AG04450 (cell line): ENCODE results near the gene OSBP2. TPM values are rescaled to one million over a fixed set of nuclear protein-coding genes. Genes with fewer than 3 reads are reported as not detected.

Source experiments
- CTCF ChIA-PET: fragments of 300-600, 350-600 bp; formaldehyde crosslinking; extraction: SDS; loops from one replicate; lab custom pipeline; 2022; ENCODE audit warnings: antibody characterized with exemption, inconsistent platforms; lab: Charles Lee
- POLR2A ChIA-PET: fragments of 350-600 bp; formaldehyde crosslinking; extraction: SDS; loops from one replicate; lab custom pipeline; 2021; ENCODE audit warnings: antibody characterized with exemption, inconsistent platforms; lab: Yijun Ruan, JAX
- DNase-seq: peaks from one replicate; pipeline ENCODE4 v3.0.0-alpha.2; 2011; ENCODE audit warnings: low read depth, low spot score
- H3K27ac ChIP-seq: one replicate; pipeline ENCODE4 v1.5.1; 2012; ENCODE audit warnings: low read depth, low read length, control low read depth
- H3K27me3 ChIP-seq: one replicate; pipeline ENCODE4 v1.6.0; 2012; ENCODE audit warnings: low read length; ENCODE audit not compliant: control insufficient read depth, insufficient read depth
- H3K4me3 ChIP-seq: 2 replicates; pipeline ENCODE4 v1.5.1; 2011; ENCODE audit warnings: mild to moderate bottlenecking, low read depth, low read length, control low read depth
- H3K9me3 ChIP-seq: 2 replicates; pipeline ENCODE4 v1.5.1; 2012; ENCODE audit warnings: low read length; ENCODE audit not compliant: control insufficient read depth, insufficient read depth
- CTCF ChIP-seq: IDR thresholded peaks from 2 replicates; pipeline ENCODE4 v1.5.1; 2011; ENCODE audit warnings: low read depth, low read length, control low read depth, inconsistent platforms
- polyA plus RNA-seq: library from polyadenylated mRNA; depleted of rRNA; stranded (reverse); fragments of >200 nt; gene quantifications from 2 replicates; pipeline ENCODE4 v1.2.3, GENCODE V29; 2011

OSBP2 gene
- polyA plus RNA-seq, 1 experiment, result 1.8 TPM

- POLR2A ChIA-PET, result no interaction called here
These were observed 162.2 kb downstream of the OSBP2 start for GRCh38 chr22:30856741-30857502.

GRCh38 chr22:30857791-30858190 is 163.1 kb downstream of the OSBP2 start:
- DNase-seq, result no peak
- Histone ChIP-seq H3K9me3 (no peaks in the 10 kb centered on the region; the same call in 1 of the 2 replicates), H3K27me3 (peaks cover 6% of the 10 kb centered on the region), H3K4me3 (no peak overlapping the region), H3K27ac (no peak overlapping the region)
- no peak for TF ChIP-seq CTCF
- ChIA-PET POLR2A (no interaction called here), CTCF (no interaction called here)

More at GRCh38 chr22:30856741-30857502, 162.2 kb downstream of the OSBP2 start:
- no peak overlapping the region for H3K4me3 ChIP-seq
- DNase-seq, result no peak
- no peak for TF ChIP-seq CTCF
- CTCF ChIA-PET, result interaction anchor here (0.5 kb wide), 1 partner anchor 63 kb away, joined by 3 read pairs; no protein-coding TSS in a partner anchor
- H3K27ac ChIP-seq, result no peak overlapping the region
- H3K27me3 ChIP-seq, result peaks cover 6% of the 10 kb centered on the region
- H3K9me3 ChIP-seq, result no peaks in the 10 kb centered on the region; the same call in 1 of the 2 replicates

DNA sequence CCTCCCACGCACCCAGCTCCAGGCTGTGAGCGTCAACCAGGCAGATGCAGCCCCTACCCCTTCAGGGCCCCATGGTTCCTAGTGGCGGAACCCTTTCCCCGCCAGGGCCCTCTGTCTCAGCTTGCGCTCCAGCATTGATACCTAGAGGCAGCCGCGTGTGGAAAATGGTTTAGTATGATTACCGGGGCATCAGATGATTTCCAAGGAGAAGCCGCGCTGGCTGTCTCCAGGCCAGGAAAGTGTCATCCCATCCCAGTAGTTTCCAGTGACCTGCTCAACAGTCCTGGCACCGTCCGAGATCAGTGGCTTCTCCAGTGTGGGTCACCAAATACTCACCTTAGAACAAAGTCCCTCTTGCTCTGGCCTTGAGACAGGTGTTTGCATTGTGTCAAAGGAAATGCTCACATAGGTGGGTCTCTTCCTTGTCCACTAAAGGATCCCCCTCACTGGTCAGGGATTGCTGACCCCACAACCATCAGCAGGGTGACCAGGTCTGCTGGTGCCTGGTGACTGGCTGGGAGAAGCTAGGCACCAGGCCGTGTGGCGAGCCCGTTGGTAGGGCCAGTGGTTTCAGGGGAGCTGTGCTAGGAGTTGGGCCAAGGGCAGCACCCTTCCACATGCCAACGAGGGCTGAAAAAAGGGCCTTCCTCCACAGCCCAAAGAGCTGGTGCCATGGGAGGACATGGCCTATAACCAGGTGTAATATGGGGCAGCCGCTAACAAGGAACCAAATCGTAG is 164.5 kb downstream of the OSBP2 start:
- no peak for TF ChIP-seq CTCF
- no peak for DNase-seq
- no peak overlapping the region for H3K4me3 ChIP-seq
- H3K27ac ChIP-seq, result no peak overlapping the region
- POLR2A ChIA-PET, result no interaction called here
- CTCF ChIA-PET, result no interaction called here
- no peaks in the 10 kb centered on the region; the same call in 1 of the 2 replicates for H3K9me3 ChIP-seq
- peaks cover 6% of the 10 kb centered on the region for H3K27me3 ChIP-seq

GRCh38 chr22:30859714-30860095 is 165.0 kb downstream of the OSBP2 start:
- POLR2A ChIA-PET, result no interaction called here
- H3K27me3 ChIP-seq, result peaks cover 6% of the 10 kb centered on the region
- H3K4me3 ChIP-seq, result no peak overlapping the region
- H3K27ac ChIP-seq, result no peak overlapping the region
- TF ChIP-seq CTCF, result no peak
- CTCF ChIA-PET, result no interaction called here
- H3K9me3 ChIP-seq, result no peaks in the 10 kb centered on the region; the same call in 1 of the 2 replicates
- DNase-seq, result no peak
